ENCODE results near the gene ZFAND2B.

ZFAND2B gene

DNA sequence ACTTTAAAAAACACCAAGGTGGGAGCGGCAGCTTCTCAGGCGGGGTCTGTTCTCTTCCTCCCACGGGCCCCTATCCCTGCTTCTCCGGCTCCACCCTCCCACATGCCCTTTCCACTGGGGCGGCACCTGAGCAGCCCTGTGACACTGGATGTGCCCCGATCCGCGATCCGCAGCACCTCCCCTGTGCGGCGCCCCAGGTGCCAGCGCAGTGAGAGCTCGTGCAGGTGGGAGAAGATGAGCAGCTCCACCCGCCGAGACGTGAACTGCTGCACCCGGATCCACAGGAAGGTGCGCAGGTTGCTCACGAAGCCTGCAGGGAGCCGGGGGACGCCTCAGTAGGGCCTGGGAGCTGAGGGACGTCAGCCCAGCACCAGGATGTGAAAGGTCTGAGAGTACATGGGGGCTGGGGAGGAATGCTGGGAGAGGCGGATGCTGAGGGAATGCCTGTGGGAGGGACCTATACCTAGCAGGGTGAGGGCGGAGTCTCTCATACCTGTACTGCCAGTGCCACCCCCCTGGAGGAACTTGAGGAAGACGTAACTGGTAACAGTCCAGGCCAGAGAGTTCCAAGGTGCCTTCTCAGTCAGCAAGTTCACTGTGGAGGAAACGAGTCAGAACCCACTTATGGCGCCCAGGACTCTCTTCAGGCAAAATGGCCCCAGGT, 9.4 kb downstream of the ZFAND2B start:
- no peaks in the 10 kb centered on the region for H3K9me2 ChIP-seq (replicated peaks; ENCODE audit: insufficient read depth, low read length)
- no peak for TF ChIP-seq EZH2phosphoT487 (conservative IDR thresholded peaks at IDR 0.05; ENCODE audit: low read length)
- TF ChIP-seq, protein P1, sequence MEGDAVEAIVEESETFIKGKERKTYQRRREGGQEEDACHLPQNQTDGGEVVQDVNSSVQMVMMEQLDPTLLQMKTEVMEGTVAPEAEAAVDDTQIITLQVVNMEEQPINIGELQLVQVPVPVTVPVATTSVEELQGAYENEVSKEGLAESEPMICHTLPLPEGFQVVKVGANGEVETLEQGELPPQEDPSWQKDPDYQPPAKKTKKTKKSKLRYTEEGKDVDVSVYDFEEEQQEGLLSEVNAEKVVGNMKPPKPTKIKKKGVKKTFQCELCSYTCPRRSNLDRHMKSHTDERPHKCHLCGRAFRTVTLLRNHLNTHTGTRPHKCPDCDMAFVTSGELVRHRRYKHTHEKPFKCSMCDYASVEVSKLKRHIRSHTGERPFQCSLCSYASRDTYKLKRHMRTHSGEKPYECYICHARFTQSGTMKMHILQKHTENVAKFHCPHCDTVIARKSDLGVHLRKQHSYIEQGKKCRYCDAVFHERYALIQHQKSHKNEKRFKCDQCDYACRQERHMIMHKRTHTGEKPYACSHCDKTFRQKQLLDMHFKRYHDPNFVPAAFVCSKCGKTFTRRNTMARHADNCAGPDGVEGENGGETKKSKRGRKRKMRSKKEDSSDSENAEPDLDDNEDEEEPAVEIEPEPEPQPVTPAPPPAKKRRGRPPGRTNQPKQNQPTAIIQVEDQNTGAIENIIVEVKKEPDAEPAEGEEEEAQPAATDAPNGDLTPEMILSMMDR (IDR thresholded peaks at IDR 0.05; ENCODE audit: insufficient read depth, low read length, poor library complexity, severe bottlenecking) = no peak
- no peak overlapping the region for H3K4me2 ChIP-seq (ENCODE audit: low read depth, low read length, poor library complexity, severe bottlenecking)
- no peaks in the 10 kb centered on the region for H3K36me3 ChIP-seq (ENCODE audit: low read length)
- no peak overlapping the region for H2AFZ ChIP-seq (ENCODE audit: low read depth, low read length, severe bottlenecking)
- H3K9me3 ChIP-seq (ENCODE audit: insufficient read depth, low read length) = no peaks in the 10 kb centered on the region
- H3F3A ChIP-seq (ENCODE audit: insufficient read depth) = no peaks in the 10 kb centered on the region
- H3K4me3 ChIP-seq (ENCODE audit: insufficient read depth, low read length, poor library complexity, severe bottlenecking) = no peak overlapping the region
- H4K20me1 ChIP-seq (ENCODE audit: low read depth, low read length) = no peaks in the 10 kb centered on the region
- no peaks in the 10 kb centered on the region for H3K27me3 ChIP-seq (ENCODE audit: low read length)
- no peak overlapping the region for H3K27ac ChIP-seq (ENCODE audit: low read depth, low read length)
- H3K9ac ChIP-seq (ENCODE audit: low read length) = no peak overlapping the region
- no peaks in the 10 kb centered on the region for H3K79me2 ChIP-seq (ENCODE audit: insufficient read depth, low read length)

DNA sequence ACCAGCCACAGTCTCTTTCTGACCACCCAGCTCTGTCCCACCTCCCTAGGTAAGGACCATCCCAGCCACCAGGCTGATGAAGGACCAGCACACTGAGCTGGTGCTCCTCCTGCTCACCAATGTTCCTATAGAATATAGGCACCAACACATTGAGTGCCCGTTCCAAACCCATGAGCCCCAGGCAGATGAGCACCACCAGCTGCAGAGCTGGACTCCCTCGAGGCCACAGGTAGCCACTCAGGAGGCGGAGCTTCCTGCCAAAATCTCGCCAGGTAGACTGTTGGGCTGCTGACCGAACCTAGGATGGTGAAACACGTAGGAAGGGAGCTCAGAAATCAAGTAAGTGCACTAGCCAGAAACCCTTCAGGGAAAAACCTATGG, 9.9 kb downstream of the ZFAND2B start:
- no peaks in the 10 kb centered on the region for H4K20me1 ChIP-seq (ENCODE audit: low read depth, low read length)

DNA sequence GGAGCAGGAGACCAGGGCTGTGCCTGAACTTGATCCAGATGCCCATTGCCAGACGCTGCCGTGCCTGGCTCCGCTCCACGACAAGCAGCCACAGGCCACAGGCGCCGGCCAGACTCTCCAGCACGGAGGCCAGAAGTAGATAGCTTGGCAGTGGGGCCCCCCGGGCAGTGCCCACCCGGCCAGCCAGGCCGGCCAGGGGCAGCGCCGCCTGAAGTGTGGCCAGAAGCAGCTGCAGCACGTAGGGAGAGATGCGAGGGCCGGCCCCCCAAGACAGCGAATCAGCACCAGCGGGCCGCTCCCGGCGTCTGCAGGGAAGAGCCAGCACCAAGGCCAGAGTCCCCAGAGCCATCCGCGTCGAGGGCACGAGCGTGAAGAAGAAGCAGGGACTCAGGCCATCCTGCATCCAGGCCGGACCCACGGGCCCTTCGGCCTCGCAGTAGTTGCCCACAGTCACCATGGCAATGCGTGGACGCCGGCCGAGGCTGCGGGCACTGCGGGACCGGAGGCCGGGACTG, 11.7 kb downstream of the ZFAND2B start:
- Histone ChIP-seq H4K20me1 (ENCODE audit: low read depth, low read length) (no peaks in the 10 kb centered on the region), H3K79me2 (ENCODE audit: insufficient read depth, low read length) (no peaks in the 10 kb centered on the region), H3K9ac (ENCODE audit: low read length) (peak overlapping the region; percentile 50), H3K9me3 (ENCODE audit: insufficient read depth, low read length) (no peaks in the 10 kb centered on the region), H3K36me3 (ENCODE audit: low read length) (no peaks in the 10 kb centered on the region), H3F3A (ENCODE audit: insufficient read depth) (no peaks in the 10 kb centered on the region), H3K27me3 (ENCODE audit: low read length) (no peaks in the 10 kb centered on the region), H3K4me2 (ENCODE audit: low read depth, low read length, poor library complexity, severe bottlenecking) (peak overlapping the region; percentile 58), H2AFZ (ENCODE audit: low read depth, low read length, severe bottlenecking) (peak overlapping the region; percentile 13), H3K9me2 (replicated peaks; ENCODE audit: insufficient read depth, low read length) (no peaks in the 10 kb centered on the region), H3K27ac (ENCODE audit: low read depth, low read length) (no peak overlapping the region), H3K4me3 (ENCODE audit: insufficient read depth, low read length, poor library complexity, severe bottlenecking) (peak overlapping the region; percentile 46)
- TF ChIP-seq, protein P1 (IDR thresholded peaks at IDR 0.05; ENCODE audit: insufficient read depth, low read length, poor library complexity, severe bottlenecking) = no peak
- TF ChIP-seq EZH2phosphoT487 (conservative IDR thresholded peaks at IDR 0.05; ENCODE audit: low read length) = no peak

More for the DNA sequence above, 9.9 kb downstream of the ZFAND2B start:
- Histone ChIP-seq H3K27ac (ENCODE audit: low read depth, low read length) (no peak overlapping the region), H3K79me2 (ENCODE audit: insufficient read depth, low read length) (no peaks in the 10 kb centered on the region), H3K9me3 (ENCODE audit: insufficient read depth, low read length) (no peaks in the 10 kb centered on the region), H2AFZ (ENCODE audit: low read depth, low read length, severe bottlenecking) (no peak overlapping the region), H3K27me3 (ENCODE audit: low read length) (no peaks in the 10 kb centered on the region), H3F3A (ENCODE audit: insufficient read depth) (no peaks in the 10 kb centered on the region), H3K36me3 (ENCODE audit: low read length) (no peaks in the 10 kb centered on the region), H3K9me2 (replicated peaks; ENCODE audit: insufficient read depth, low read length) (no peaks in the 10 kb centered on the region), H3K4me3 (ENCODE audit: insufficient read depth, low read length, poor library complexity, severe bottlenecking) (no peak overlapping the region), H3K9ac (ENCODE audit: low read length) (no peak overlapping the region), H3K4me2 (ENCODE audit: low read depth, low read length, poor library complexity, severe bottlenecking) (no peak overlapping the region)
- TF ChIP-seq, protein P1 (IDR thresholded peaks at IDR 0.05; ENCODE audit: insufficient read depth, low read length, poor library complexity, severe bottlenecking) = no peak
- TF ChIP-seq EZH2phosphoT487 (conservative IDR thresholded peaks at IDR 0.05; ENCODE audit: low read length) = no peak

Measured in SU-DHL-6 (cell line).